Nephron (organoid): ENCODE measurements around the gene CEP192.

Experiments used
- H3K27ac Mint-ChIP-seq, 3 experiments: 2 replicates each; pipeline ENCODE4 v1.8.0; 2020; ENCODE audit warnings: mixed read lengths in 3 of 3, mild to moderate bottlenecking in 2 of 3, moderate library complexity in 1 of 3
- H3K27me3 Mint-ChIP-seq: 2 replicates; pipeline ENCODE4 v1.8.0; 2021; ENCODE audit warnings: low read depth, mild to moderate bottlenecking, moderate library complexity, mixed read lengths
- H3K36me3 Mint-ChIP-seq: 2 replicates; pipeline ENCODE4 v1.8.0; 2020; ENCODE audit warnings: low read depth, mixed read lengths
- H3K4me1 Mint-ChIP-seq: 2 replicates; pipeline ENCODE4 v1.8.0; 2020; ENCODE audit warnings: mixed read lengths
- H3K4me3 Mint-ChIP-seq, 3 experiments: 2 replicates each; pipeline ENCODE4 v1.8.0; 2020; ENCODE audit warnings: mild to moderate bottlenecking in 3 of 3, mixed read lengths in 3 of 3, moderate library complexity in 2 of 3
- H3K9me3 Mint-ChIP-seq: 2 replicates; pipeline ENCODE4 v1.8.0; 2020; ENCODE audit warnings: mixed read lengths
- TF ChIP-seq, protein P1 (sequence below), 3 experiments: fragments of 200-600 bp; sonication (generic); IDR thresholded peaks; one replicate each; pipeline ENCODE4 v1.5.0; 2021; ENCODE audit warnings: antibody characterized with exemption in 3 of 3; ENCODE audit not compliant: unreplicated experiment in 3 of 3

Gene CEP192, protein sequence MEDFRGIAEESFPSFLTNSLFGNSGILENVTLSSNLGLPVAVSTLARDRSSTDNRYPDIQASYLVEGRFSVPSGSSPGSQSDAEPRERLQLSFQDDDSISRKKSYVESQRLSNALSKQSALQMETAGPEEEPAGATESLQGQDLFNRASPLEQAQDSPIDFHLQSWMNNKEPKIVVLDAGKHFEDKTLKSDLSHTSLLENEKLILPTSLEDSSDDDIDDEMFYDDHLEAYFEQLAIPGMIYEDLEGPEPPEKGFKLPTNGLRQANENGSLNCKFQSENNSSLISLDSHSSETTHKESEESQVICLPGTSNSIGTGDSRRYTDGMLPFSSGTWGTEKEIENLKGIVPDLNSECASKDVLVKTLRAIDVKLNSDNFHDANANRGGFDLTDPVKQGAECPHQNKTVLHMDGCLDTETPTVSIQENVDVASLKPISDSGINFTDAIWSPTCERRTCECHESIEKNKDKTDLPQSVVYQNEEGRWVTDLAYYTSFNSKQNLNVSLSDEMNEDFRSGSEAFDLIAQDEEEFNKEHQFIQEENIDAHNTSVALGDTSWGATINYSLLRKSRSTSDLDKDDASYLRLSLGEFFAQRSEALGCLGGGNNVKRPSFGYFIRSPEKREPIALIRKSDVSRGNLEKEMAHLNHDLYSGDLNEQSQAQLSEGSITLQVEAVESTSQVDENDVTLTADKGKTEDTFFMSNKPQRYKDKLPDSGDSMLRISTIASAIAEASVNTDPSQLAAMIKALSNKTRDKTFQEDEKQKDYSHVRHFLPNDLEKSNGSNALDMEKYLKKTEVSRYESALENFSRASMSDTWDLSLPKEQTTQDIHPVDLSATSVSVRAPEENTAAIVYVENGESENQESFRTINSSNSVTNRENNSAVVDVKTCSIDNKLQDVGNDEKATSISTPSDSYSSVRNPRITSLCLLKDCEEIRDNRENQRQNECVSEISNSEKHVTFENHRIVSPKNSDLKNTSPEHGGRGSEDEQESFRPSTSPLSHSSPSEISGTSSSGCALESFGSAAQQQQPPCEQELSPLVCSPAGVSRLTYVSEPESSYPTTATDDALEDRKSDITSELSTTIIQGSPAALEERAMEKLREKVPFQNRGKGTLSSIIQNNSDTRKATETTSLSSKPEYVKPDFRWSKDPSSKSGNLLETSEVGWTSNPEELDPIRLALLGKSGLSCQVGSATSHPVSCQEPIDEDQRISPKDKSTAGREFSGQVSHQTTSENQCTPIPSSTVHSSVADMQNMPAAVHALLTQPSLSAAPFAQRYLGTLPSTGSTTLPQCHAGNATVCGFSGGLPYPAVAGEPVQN (N-terminal part only)

DNA sequence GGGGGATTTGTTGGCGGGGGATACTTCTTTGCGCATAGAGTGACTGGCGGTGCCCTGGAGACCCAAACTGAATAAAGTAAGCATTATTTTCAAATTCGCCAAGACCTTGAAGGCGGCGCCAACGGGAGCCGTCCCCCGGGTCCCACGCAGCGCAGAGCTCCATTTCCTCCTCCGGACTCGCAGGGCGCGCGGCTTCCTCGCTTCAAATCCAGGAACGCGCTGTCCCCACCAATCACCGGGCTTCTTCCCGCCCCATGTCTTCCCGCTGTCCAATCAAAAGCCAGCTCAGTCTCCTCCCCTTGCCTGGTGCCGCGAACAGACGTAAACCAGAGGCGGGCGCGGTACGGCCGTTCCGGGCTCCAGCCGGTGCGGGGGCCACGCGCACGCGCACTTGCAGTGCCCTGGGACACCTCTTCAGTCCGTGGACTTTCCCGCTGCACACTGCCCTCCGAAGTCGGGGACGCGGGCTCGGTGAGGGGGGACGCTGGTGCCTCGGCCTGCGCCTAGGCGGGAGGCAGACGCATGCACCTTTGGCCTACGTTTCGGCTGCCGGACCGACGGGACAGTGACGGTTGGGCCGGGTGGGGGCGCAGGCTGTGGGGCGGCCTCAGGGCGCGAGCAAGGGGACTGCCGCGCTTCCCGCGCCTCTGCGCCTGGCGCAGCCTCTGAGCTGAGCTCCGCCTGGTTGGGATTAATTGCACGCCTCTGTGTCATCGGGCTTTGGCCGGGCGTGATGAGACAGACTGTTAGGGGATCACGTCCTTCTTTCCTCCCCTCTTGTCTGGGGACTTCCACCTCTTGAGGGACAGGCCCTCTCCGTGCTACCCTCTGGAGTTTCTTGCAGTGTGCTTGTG, at the start of gene CEP192:
CEP192 (plus strand) TSS at position 396 of the 854 bp plus-strand sequence. CDS start 8,063 bp downstream, outside the sequence.
- peaks cover 27% of the 10 kb centered on the region for H3K4me1 Mint-ChIP-seq
- no peaks in the 10 kb centered on the region for H3K9me3 Mint-ChIP-seq
- peak within 1 kb of the TSS; percentile 88 to 99 (median 94) for H3K4me3 Mint-ChIP-seq
- TF ChIP-seq, protein P1, sequence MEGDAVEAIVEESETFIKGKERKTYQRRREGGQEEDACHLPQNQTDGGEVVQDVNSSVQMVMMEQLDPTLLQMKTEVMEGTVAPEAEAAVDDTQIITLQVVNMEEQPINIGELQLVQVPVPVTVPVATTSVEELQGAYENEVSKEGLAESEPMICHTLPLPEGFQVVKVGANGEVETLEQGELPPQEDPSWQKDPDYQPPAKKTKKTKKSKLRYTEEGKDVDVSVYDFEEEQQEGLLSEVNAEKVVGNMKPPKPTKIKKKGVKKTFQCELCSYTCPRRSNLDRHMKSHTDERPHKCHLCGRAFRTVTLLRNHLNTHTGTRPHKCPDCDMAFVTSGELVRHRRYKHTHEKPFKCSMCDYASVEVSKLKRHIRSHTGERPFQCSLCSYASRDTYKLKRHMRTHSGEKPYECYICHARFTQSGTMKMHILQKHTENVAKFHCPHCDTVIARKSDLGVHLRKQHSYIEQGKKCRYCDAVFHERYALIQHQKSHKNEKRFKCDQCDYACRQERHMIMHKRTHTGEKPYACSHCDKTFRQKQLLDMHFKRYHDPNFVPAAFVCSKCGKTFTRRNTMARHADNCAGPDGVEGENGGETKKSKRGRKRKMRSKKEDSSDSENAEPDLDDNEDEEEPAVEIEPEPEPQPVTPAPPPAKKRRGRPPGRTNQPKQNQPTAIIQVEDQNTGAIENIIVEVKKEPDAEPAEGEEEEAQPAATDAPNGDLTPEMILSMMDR (IDR thresholded peaks at IDR 0.05; ENCODE audit: unreplicated experiment in 3 of 3), result no peak
- no peaks in the 10 kb centered on the region for H3K27me3 Mint-ChIP-seq
- no peaks in the 10 kb centered on the region for H3K36me3 Mint-ChIP-seq
- H3K27ac Mint-ChIP-seq, result peak within 1 kb of the TSS; percentile 87 to 97 (median 97)

DNA sequence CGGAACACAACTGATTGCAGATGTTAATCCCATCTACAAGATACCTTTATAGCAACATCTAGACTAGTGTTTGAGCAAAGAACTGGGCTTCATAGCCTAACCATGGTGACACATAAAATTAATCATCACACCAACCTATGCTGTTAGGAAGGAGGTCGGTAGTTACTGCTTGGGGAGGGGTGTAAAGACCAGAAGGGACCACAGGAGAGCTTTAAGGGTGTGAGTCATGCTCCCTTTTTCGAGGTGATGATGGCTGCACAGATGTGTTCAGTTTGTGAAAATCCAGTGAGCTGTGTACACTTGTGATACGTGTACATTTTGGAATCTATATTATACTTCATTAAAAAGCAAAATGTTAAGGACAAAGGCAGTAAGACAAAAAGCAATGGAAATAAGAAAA, 47.9 kb upstream of the CEP192 start:
- peaks cover 18% of the 10 kb centered on the region for H3K4me1 Mint-ChIP-seq
- no peak overlapping the region for H3K4me3 Mint-ChIP-seq
- peaks cover 3% of the 10 kb centered on the region for H3K27me3 Mint-ChIP-seq
- no peaks in the 10 kb centered on the region for H3K9me3 Mint-ChIP-seq
- no peaks in the 10 kb centered on the region for H3K36me3 Mint-ChIP-seq
- H3K27ac Mint-ChIP-seq, result no peak overlapping the region
- TF ChIP-seq, protein P1 (IDR thresholded peaks at IDR 0.05; ENCODE audit: unreplicated experiment in 3 of 3), result no peak

DNA sequence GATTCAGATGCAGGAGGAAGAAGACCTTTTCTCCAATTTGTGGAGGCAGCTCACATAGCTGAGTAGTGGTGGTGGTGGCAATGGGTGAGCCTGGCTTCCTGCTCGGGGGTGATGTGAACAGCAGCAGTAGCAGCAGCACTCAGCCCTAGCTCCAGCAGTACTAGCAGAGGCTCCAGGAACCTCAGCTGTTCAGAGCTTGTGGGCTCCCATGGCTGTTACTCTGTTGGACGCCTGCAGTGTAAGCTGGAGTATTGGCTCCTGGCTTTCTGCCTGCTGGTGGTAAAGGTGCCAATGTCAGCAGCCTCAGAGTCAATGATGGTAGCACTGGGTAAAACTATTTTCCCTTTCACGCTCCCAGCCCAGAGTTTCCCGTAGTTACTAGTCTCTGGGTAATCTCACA, 46.5 kb upstream of the CEP192 start:
- peak overlapping the region in 2 of 3 experiments; percentile 37 to 60 for H3K27ac Mint-ChIP-seq
- H3K36me3 Mint-ChIP-seq, result peaks cover 2% of the 10 kb centered on the region
- peaks cover 3% of the 10 kb centered on the region for H3K27me3 Mint-ChIP-seq
- TF ChIP-seq, protein P1 (IDR thresholded peaks at IDR 0.05; ENCODE audit: unreplicated experiment in 3 of 3), result no peak
- peaks cover 18% of the 10 kb centered on the region for H3K4me1 Mint-ChIP-seq
- no peaks in the 10 kb centered on the region for H3K9me3 Mint-ChIP-seq
- H3K4me3 Mint-ChIP-seq, result peak overlapping the region; percentile 38 to 55 (median 50)

DNA sequence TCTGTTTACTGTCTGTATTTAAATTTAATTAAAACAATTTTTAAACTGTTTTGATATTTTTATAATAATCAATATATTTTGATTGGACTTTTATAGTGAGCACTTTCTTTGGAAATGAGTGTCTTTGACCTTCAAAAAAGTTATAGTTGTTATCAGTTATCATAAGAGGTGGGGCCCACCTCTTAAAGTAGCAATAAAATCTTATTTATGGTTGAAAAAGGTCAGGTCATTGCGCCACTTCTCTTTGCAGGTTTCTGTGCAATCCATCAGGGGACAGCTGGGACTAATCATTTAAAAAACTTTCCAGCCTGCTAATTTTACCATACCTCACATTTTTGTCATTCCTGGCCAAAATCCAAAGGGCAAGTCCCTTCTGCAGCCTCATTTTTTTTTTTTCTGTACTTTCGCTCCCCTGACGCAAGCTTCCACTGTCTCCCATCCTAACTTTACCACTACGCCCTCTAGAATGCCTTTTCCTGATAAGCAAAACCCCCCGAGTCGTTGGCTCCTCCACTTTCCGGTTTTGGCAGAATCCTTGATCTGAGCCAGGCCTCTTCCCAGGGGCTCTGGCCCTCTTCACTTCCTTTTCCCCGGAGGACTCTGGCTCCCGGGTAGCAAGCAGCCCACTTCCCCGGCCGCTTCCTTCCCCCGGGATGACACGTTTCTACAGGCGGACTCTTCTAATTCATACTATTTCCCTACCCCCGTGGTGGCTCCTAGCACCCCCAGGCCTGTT, 44.4 kb upstream of the CEP192 start:
- Mint-ChIP-seq H3K4me1 (peaks cover 18% of the 10 kb centered on the region), H3K4me3 (peak overlapping the region; percentile 87 to 96 (median 91)), H3K36me3 (peaks cover 6% of the 10 kb centered on the region), H3K27me3 (no peaks in the 10 kb centered on the region), H3K27ac (peak overlapping the region; percentile 81 to 97 (median 97)), H3K9me3 (no peaks in the 10 kb centered on the region)
- TF ChIP-seq, protein P1 (IDR thresholded peaks at IDR 0.05; ENCODE audit: unreplicated experiment in 3 of 3), result no peak
